ENCODE data around the gene GSC.
"Not testable (repeated sequence)": the region's sequence is repeated elsewhere in the genome, so short reads cannot be mapped to it uniquely, and the experiment has no call there.

Gene GSC

DNA sequence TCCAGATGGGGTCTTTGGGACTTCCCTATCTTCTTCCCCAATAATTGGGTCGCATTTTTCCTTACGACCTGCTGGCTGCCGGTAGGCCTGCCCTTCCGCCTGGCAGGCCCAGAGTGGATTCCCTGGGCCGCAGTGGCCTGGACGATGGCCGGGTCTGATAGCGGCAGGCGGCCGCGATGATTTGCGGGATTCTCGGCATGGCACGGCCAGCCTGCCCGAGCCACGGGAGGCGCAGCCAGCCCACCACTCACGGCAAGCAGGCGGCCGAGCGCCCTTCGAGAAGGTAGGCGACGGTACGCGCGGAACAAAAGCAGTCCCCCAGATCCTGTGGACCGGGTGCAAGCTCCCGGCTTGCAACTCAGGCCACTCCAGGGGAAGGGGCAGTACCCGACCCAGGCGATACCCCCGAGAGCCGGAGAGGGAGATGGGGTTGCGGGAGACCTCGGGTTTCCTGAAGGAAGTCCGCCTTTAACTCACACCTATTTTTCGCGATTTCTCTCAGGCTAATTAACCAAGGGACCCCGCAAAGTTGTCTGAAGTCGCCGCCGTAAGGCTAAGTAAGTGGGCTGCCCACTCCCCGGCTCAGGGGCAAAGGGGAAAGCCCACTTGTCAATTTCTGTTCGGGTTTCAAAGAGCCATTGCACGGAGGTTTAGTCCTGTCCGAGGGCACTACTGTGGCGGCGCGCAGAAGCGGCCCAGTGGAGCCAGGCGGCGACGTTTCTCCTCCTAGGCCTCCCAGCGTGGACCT, 1.4 kb upstream of the GSC start:
- no peak for DNase-seq

DNA sequence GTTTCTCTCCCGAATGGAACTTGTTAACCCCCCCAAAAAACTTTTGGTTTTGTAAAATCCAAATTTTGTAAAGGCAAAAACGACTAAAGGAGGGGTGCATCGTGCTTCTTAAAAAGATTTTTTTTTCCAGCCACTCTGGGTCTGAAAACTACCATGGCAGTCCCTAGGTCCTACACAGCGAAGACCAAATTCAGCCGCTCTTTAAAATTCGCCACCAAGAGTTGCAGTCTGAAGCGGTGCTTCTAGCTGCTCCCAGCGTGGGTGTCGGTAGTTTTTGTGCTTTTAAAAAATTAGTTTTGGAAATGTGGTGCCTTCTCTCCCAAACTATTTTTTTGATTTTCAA, 873 bp upstream of the GSC start:
- DNase-seq: no peak

DNA sequence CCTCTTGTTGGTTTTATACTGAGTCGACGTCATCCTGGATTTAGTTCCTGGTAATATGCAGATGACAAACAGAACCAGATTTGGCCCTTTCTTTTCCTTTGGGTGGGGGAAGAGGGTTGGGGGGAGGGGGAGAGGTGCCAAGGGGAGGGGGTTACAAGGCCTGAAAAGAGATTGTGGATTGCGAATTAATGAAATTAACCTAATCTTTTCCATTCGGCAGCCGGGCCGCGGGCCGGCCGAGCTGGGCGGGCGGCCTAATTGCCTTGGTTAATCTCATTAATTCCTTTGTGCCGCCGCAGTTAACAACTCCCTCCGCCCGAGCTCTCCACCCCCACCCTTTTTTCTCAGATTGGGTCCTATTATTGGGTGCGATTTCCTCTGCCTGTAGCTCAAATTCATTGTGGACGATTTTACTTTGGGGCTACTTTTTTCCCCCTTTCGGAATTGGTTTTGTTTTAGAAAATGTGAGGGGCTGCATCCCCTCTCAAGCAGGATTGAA, 387 bp upstream of the GSC start:
- DNase-seq: no peak

DNA sequence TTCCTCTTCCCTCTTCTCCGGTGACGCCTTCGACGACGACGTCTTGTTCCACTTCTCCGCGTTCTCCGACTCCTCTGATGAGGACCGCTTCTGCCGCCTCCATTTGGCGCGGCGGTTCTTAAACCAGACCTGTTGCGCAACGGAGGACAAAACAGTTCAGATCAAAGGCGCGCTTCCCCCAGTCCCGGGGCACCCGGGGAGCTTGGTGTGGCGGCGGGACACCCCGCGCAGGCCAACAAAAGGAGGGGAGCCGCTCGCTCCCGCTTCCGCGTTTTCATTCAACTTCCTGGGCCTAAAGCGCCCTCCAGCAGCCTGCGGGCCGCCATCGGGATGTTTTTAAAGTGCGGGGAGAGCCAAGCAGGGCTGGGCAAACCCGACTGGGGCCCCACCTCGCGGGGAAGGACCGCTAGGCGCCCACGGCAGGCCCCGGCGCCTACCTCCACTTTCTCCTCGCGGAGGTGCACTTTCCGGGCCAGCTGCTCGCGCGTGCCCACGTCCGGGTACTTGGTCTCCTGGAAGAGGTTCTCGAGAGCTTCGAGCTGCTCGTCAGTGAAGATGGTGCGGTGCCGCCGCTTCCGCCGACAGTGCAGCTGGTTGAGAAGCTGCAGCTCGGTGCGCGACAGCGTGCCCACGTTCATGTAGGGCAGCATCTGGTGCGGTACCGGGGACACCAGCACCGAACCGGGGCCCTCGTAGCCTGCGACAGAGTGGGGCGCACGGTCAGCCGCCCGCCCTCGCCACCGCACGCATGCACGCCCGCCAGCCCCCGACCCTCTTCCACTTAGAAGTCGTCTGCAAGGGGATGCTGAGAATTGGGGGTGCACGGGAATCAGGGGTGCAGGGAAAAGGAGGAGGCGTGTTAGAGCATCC, 1.2 kb downstream of the GSC start:
- DNase-seq: no peak

DNA sequence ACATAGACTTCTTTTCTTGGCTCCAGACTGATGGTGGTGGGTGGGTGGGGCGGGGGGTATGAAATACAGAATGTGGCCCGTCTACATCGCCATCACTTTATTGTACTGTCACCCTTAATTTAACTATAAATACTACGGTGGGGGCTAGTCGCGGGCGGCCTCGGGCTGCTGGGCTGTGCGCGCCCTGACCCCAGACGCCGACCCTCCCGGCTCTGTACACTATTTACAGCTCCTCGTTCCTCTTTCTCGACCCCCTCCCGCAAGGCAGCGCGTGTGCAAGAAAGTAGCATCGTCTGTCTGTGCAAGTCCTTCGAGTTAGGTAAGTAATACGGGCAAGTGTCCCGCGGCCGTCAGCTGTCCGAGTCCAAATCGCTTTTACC, 1.8 kb downstream of the GSC start:
- DNase-seq: no peak

DNA sequence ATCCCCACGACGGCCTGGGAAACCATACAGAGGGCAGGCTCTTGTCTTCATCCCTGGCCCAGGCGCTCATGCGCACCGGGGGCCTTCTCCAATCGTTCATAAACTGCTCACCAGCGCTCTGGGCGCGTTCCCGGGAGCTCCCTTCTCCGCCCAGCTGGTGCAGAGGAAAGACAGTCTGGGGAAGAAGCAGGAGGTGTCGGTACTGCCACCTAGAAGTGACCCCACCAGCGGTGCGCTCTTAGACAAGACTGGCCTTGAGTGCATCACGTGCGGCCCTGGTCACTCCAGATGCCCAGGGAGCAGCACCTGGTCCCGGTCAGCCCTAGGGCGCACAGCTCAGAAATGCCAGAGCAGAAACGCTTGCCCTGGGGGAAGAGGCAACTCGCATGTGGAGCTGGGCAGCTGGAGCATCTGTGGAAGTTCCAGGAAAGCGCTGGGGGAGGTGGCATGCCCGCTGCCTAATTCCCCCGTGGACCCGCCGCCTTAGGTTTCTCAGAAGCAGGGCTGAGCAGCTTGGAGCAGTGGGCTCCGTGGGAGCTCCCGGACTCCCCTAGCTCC, 2.5 kb downstream of the GSC start:
- no peak for DNase-seq

DNA sequence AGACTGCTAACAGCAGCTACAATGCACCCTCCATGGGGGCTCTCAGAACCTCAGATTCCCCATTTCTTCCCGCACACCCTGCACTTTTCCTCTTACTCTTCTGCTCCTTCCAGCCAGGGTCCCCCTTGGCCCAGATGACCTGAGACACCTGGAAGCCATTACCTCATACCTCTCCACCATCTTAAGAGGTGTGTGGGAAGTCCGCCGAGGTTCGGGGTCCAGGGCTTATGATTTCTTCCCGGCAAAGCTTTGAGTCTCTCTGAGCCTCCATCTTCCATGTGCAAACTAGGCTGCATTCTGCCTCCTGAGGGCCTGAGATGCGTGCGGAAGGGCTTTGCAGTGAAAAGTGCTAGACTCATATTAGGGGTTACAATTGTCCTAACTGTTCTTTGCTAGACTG, 5.3 kb downstream of the GSC start:
- no peak for DNase-seq

DNA sequence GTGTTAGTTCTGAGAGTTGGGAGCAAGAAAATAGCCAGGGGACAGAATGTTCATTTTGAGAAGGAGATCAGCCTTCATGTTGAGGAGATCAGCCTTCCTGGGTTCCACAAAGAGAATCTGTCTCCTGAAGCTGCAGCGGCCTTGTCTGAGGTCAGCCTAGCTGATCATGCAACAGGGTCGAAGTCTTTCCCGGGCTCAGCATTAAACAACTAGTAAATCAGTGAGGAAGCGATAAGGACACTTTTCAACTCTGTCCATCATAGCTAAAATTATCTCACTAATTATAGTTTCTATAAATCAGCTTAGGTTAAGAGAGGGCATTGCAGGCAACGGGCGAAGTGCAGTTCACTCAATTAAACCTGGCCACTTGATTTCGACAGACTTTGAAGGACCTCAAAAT, 7.5 kb downstream of the GSC start:
- DNase-seq: no peak

DNA sequence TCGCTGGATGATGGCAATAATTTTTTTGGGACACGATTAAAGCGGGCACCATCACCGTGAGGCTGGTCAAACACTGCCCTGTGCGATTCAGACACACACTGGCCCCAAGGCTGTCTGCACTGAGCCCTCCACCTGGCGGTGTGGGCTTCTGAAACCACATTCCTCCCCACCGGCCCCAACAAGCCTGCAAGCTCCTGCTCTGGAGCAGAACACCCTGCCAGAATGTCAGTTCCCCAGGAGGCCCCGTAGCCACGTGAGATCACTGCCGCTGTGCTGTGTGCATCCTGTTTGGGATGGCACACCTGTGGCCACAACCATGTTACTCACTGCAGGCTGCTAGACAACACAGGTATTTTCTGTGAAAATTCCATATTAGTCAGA, 7.9 kb downstream of the GSC start:
- no peak for DNase-seq

DNA sequence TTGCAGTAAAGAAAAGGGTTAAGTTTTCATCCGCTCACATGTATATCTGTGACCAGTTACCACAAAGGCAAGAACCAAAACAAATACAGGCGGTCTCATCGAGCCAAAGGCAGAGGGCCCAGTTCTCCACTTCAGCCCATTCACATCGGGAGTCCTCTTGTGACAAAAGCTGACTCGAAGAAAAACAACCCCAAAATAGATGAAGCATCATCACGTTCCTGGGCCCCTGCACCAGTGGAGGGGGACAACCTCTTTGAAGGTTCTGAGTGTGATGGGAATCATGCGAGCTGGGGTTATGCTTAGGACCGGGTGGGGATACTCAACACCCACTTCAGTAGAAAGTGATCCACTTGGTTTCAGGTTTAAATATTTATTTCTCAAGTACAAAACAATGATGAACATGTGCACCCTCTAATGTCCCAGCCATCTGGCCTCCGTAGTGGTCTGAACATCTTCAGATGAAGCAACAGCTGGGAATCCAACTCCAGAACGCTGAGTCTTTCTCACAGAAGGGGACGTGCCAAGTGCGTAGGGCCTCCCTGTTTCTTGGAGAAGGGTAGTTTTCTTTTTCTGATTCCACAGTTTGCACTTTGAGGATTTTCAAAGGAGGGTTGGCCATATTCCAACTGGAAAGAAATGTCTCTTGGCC, 8.4 kb downstream of the GSC start:
- peak; percentile 32 to 38 for DNase-seq

DNA sequence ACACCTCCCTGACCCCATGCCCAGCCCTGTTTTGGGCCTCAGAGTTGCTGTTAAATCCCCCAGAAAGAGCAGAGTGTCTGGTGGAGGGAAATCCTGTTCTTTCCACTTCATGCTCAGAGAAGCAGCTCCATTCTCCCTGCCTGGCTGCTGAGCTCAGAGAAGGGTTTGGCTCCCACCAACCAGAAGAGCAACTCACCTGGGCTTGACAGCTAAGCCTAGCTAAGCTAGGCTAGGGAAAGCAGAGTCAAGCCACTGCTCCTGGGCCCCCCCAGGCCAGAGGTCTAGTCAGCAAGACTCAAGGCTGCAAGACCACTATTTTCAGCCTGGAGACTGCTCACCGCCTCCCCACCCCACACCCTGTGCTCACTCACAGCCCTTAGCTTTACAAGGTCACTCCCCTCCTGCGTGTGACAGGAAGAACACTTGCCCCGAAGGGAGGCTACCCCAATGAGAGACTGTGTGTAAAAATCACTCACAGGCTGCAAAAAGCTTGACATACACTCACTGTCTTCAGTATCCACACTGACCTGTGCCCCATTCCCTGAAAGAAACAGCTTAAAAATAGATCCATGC, 13.5 kb downstream of the GSC start:
- no peak for DNase-seq

DNA sequence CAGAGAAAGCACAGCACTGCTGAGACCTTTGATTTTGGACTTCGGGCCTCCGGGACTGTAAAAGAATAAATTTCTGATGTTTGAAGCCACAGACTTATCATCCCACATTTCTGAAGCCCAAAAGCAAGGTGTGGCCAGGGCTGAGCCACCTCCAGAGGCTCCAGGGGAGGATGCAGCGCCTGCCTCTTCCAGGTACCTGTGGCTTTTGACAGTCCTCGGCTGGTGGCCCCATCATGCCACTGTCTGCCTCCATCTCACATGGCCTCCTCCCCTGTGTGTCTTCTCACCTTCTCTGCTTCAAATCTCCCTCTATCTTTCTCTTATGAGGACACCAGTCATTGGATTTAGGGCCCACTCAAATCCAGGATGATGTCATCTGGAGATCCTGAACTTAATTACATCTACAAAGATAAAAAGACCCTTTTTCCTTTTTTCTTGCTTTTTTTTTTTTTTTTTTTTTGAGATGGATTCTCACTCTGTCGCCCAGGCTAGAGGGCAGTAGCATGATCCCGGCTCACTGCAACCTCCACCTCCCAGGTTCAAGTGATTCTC, 15.4 kb downstream of the GSC start:
- no peak for DNase-seq

DNA sequence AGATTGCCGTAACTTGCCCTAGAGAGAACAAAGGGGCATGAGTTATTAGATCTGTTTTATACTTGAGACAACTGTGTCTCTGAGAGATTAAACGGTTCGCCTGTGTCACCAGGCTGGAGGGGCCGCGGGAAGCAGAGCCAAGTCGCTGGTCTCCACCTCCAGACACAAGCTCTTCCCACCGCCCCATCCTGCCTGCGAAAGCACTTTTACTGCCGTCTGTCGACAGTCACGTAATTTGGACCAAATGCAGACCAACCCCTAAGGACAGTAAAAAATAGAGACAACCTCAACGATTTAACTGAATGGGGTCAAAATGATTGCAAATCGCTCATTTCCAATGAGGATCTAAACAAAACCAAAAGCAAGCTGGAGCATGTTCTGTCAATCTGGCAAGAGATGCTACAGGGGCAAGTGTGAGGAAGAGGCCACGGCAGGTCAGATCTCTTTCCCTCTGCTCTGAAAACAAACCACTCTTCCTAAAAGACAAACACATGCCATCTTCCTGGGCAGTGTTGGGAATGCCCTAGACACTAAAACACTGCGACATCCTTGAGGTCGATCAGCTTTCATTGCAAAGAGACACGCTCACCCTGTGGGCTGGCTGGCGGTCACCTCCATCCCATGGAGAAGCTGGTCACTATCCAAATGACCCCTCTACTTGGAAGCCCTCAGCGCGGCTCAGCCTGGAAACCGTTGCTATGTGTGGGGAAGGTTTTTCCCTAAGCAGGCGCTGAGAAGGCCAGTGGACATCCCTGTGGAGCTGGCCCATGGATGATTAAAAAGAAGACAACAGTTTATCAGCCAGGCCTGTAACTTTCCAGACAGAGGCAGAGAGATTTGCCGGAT, 17.1 kb downstream of the GSC start:
- no peak for DNase-seq

DNA sequence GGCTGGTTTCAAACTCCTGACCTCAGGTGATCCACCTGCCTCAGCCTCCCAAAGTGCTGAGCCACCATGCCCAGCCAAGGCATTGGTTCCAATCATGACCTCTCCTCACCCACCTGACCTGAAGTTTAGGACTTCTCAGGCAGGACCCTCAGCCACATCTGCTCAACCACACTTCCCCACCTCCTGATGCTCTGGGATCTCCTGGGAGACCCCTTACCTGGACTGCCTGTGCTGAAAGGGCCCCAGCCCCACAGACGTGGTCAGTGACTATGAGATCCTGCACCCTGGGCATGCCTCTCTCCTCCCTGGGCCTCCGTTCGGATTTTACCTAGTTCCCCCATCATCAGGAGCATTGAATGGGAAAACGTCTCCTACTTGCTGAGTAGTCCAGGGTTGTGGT, 18.0 kb downstream of the GSC start:
- DNase-seq: no peak

DNA sequence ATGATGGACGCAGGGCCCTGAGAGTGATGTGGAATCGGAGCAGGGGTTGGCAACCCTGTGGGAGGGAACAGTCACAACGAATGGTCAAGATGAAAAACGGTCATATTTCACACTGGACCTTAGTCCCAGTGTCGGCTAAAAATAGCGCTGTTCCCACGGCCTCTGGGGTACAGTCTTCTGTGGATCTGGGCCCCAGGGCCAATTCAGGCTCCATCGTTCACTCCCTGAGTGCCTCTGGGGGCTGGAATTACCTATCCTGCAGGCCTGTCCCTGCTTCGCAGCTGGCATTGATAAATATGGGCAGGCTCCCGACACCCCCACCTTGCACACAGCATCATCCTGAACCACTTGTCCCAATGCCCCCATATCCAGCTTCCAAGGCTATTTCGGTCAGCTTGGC, 18.6 kb downstream of the GSC start:
- no peak for DNase-seq

DNA sequence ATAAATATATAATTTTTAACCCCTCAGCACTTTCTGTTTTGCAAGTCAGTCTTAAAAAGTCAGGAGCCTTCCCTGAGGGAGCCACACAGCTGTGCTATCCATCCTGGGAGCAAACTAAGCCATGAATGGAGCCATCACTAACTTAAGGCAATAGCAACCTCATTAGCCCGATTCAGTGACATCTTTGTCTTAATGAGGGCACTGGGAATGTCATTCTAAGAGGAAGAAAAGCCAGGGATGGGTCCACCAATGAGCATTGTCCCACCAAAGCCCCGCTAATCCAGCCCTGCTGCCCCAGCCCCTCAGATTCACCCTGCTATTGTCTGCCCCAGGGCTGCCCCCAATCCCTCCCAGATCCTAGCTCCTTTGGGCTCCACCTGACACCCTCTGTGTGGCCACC, 19.5 kb downstream of the GSC start:
- DNase-seq: no peak

DNA sequence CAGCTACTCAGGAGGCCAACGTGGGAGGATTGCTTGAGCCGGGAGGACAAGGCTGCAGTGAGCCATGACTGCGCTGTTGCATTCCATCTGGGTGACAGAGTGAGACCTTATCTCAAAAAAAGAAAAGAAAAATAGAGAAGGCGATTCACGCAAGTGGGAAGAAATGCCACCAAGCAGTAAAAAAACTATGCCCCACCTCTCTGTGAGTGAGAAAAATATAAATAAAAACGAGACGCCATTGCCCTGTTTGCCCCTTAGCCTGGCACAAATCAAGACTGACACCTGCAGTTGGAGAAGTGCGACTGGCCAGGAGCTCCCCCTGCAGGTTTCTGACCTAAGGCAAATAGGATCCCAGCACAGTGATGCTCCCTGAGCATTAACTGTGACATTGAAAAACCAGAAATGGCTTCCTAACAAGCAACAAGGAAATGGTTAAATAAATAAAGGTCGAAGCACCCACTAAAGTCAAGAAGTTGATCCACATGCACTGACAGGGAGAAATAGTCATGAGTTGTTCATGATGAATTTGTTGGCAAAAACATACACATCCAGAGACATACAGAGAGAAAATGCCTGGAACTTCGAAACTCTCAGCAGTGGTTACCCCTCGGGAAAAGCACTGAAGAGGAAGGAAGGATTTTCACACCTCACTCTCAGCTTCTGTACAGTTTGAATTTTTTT, 21.1 kb downstream of the GSC start:
- peak in 1 of 2 experiments; percentile 53 for DNase-seq

DNA sequence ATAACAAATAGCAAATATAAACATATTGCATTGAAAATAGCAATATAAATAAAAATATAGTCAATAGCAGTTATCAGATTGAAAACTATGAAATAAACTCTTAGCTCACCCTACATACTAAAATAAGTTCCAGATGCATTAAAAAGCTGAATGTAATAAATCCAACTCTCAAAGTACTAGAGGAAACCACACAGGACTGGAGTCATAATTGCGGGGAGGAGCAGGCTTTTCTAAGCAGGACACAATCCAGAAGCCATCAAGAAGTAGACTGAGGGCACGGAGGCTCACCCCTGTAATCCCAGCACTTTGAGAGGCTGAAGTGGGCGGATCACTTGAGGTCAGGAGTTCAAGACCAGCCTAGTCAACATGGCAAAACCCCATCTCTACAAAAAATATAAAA, 22.2 kb downstream of the GSC start:
- no peak for DNase-seq

DNA sequence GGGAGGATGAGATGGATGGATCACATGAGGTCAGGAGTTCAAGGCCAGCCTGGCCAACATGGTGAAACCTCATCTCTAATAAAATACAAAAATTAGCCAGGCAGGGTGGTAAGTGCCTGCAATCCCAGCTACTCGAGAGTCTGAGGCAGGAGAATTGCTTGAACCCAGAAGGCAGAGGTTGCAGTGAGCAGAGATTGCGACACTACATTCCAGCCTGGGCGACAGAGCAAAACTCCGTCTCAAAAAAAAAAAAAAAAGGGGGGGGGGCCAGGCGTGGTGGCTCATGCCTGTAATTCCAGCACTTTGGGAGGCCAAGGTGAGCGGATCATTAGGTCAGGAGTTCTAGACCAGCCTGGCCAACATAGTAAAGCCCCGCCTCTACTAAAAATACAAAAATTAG, 22.8 kb downstream of the GSC start:
- DNase-seq: not testable (repeated sequence)

DNA sequence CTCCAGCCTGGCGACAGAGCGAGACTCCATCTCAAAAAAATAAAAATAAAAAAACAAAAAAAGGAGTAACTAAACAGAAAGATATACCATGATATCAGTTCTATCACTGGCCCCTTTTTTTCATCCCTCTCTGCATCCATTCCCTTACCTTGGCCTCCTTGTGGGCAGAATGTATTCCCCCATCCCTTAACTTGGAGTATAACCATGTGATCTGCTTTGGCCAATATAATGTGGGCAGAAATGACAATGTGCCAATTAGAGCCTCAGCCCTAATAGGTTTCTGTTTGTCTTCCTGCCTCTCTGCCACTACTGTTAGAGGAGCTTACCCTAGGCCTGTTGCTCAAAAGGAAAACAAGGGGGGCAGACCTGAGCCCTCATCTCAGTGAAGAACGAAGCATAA, 23.8 kb downstream of the GSC start:
- no peak for DNase-seq

DNA sequence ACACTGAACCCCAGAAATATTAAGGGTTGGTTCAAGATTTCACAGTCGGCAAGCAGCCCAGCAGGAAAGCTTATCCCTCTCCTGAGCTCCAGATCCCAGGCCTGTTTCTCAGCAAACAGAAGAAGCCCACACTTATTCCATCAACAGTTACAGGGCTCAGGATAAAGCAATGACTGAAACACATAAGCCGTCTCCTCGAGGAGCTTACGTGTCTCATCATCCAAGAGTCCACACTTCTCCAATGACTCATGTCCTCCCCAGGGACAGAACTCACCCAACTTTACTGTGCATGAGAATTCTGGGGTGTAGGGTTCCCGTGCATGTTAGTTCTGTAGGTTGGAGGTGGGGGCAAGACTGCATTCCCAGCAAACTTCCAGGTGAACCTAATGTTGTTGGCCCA, 31.2 kb downstream of the GSC start:
- DNase-seq: no peak

All from NCI-H187 (cell line).